ENCODE data around the gene ATOSA.

- TF ChIP-seq CTCF (IDR thresholded peaks at IDR 0.05; ENCODE audit: control extremely low read depth in 1 of 3, insufficient read depth in 1 of 3, low read depth in 1 of 3, low read length in 3 of 3) (no peak), POLR2A (IDR thresholded peaks at IDR 0.05; ENCODE audit: control extremely low read depth in 1 of 2, low read depth in 2 of 2, low read length in 2 of 2) (no peak), RNF2 (IDR thresholded peaks at IDR 0.05; ENCODE audit: borderline replicate concordance, low read depth, low read length, missing control alignments, poor library complexity, severe bottlenecking) (no peak), PHF8 (conservative IDR thresholded peaks at IDR 0.05; ENCODE audit: low read depth, low read length) (no peak), EP300 (IDR thresholded peaks at IDR 0.05; ENCODE audit: borderline replicate concordance in 1 of 2, low read depth in 2 of 2, low read length in 2 of 2) (no peak)
Observed at GRCh38 chr15:52651868-52652267, 27.3 kb downstream of the ATOSA start.

All from H1 (cell line).